Liver (tissue), 10 donors: ENCODE data around the gene PPIL3. TPM values are rescaled to one million over a fixed set of nuclear protein-coding genes. Genes with fewer than 3 reads are reported as not detected.

ENCODE experiments used
- DNase-seq: peaks from one replicate; pipeline ENCODE4 v3.0.0-alpha.2; 2017; ENCODE audit warnings: low spot score
- H3K27ac ChIP-seq, 2 donors: one replicate each; pipeline ENCODE4 v1.7.0; 2013; ENCODE audit warnings: inconsistent platforms in 2 of 2, low read length in 2 of 2, control low read depth in 1 of 2, low read depth in 1 of 2, mild to moderate bottlenecking in 1 of 2
- H3K27me3 ChIP-seq, 4 donors: one replicate each; pipeline versions ENCODE4 v1.6.1 to v1.7.0; 2013; ENCODE audit warnings: low read length in 3 of 4, inconsistent platforms in 1 of 4, mild to moderate bottlenecking in 1 of 4, moderate library complexity in 1 of 4; ENCODE audit not compliant: control insufficient read depth in 4 of 4, insufficient read depth in 4 of 4
- H3K36me3 ChIP-seq, 4 donors: one replicate each; pipeline versions ENCODE4 v1.6.1 to v1.7.0; 2013; ENCODE audit warnings: low read length in 3 of 4, mild to moderate bottlenecking in 3 of 4, low read depth in 1 of 4, moderate library complexity in 1 of 4; ENCODE audit not compliant: control insufficient read depth in 4 of 4, insufficient read depth in 3 of 4
- H3K4me1 ChIP-seq, 4 donors: one replicate each; pipeline versions ENCODE4 v1.6.1 to v1.7.0; 2013; ENCODE audit warnings: low read length in 3 of 4, mild to moderate bottlenecking in 3 of 4, moderate library complexity in 1 of 4; ENCODE audit not compliant: control insufficient read depth in 4 of 4, insufficient read depth in 4 of 4
- H3K4me3 ChIP-seq, 3 donors: one replicate each; pipeline versions ENCODE4 v1.6.1 to v1.7.0; 2013; ENCODE audit warnings: low read length in 3 of 3, control low read depth in 1 of 3, low read depth in 1 of 3, mild to moderate bottlenecking in 1 of 3
- H3K9ac ChIP-seq, 2 donors: one replicate each; pipeline ENCODE4 v1.7.0; 2013; ENCODE audit warnings: low read length in 2 of 2, mild to moderate bottlenecking in 2 of 2, moderate library complexity in 2 of 2, control low read depth in 1 of 2, low read depth in 1 of 2
- H3K9me3 ChIP-seq, 4 donors: one replicate each; pipeline versions ENCODE4 v1.6.1 to v1.7.0; 2013; ENCODE audit warnings: low read length in 3 of 4; ENCODE audit not compliant: control insufficient read depth in 4 of 4
- EGR1 ChIP-seq, 2 donors: IDR thresholded peaks; 2 replicates each; pipeline ENCODE4 v1.6.1; 2016 to 2018; ENCODE audit warnings: antibody characterized with exemption in 2 of 2, low read depth in 2 of 2
- FOXA1 ChIP-seq: IDR thresholded peaks from 2 replicates; pipeline ENCODE4 v1.6.1; 2016; ENCODE audit warnings: antibody characterized with exemption
- FOXA2 ChIP-seq: IDR thresholded peaks from 2 replicates; pipeline ENCODE4 v1.6.1; 2016; ENCODE audit warnings: antibody characterized with exemption
- HNF4A ChIP-seq, 2 donors: conservative IDR thresholded peaks; 2 replicates each; pipeline ENCODE4 v1.6.1; 2016; ENCODE audit warnings: antibody characterized with exemption in 2 of 2, mild to moderate bottlenecking in 2 of 2
- HNF4G ChIP-seq: IDR thresholded peaks from 2 replicates; pipeline ENCODE4 v1.6.1; 2016; ENCODE audit warnings: antibody characterized with exemption
- JUND ChIP-seq, 2 donors: IDR thresholded peaks; 2 replicates each; pipeline ENCODE4 v1.6.1; 2016; ENCODE audit warnings: antibody characterized with exemption in 2 of 2
- NR2F2 ChIP-seq: IDR thresholded peaks from 2 replicates; pipeline ENCODE4 v1.6.1; 2016; ENCODE audit warnings: antibody characterized with exemption
- RAD21 ChIP-seq, 2 donors: IDR thresholded peaks; 2 replicates each; pipeline ENCODE4 v1.6.1; 2016; ENCODE audit warnings: antibody characterized with exemption in 2 of 2, mild to moderate bottlenecking in 2 of 2
- RXRA ChIP-seq, 2 donors: IDR thresholded peaks; 2 replicates each; pipeline ENCODE4 v1.6.1; 2017 to 2018; ENCODE audit warnings: antibody characterized with exemption in 2 of 2, mild to moderate bottlenecking in 1 of 2
- SP1 ChIP-seq: IDR thresholded peaks from 2 replicates; pipeline ENCODE4 v1.6.1; 2018; ENCODE audit warnings: antibody characterized with exemption, mild to moderate bottlenecking
- TAF1 ChIP-seq: conservative IDR thresholded peaks from 2 replicates; pipeline ENCODE4 v1.6.1; 2016; ENCODE audit warnings: antibody characterized with exemption, mild to moderate bottlenecking
- YY1 ChIP-seq: IDR thresholded peaks from 2 replicates; pipeline ENCODE4 v1.6.1; 2016; ENCODE audit warnings: antibody characterized with exemption, mild to moderate bottlenecking
- WGBS: extraction: QIAGEN DNeasy Blood & Tissue Kit; methylation state at CpG from one replicate; pipeline ENCODE4 v1.1.7; 2013; 5-methylcytosine and 5-hydroxymethylcytosine counted together
- polyA plus RNA-seq, 2 donors: library from polyadenylated mRNA; stranded (reverse) in 1 of 2; unstranded in 1 of 2; fragments of 200-250 nt in 1 of 2; fragments of >200 nt in 1 of 2; fragmentation: Nextera tagmentation in 1 of 2; extraction: Ambion mirVana in 1 of 2; gene quantifications; one replicate each; pipeline versions ENCODE4 v1.2.1 to v1.2.3, GENCODE V29; 2013 to 2015
- small RNA-seq: library from RNA; depleted of rRNA; stranded (forward); fragments of <200 nt; gene quantifications from one replicate; pipeline ENCODE3, GENCODE V24; 2014
- total RNA-seq, 2 donors: library from RNA; depleted of rRNA; stranded (reverse); fragments of >200 nt; gene quantifications; one replicate each; pipeline ENCODE4 v1.2.3, GENCODE V29; 2014
- TF ChIP-seq, protein P1 (sequence below): IDR thresholded peaks from 2 replicates; pipeline ENCODE4 v1.6.1; 2016; ENCODE audit warnings: antibody characterized with exemption
- TF ChIP-seq, protein P2 (sequence below): IDR thresholded peaks from 2 replicates; pipeline ENCODE4 v1.6.1; 2016; ENCODE audit warnings: antibody characterized with exemption
- TF ChIP-seq, protein P3 (sequence below): IDR thresholded peaks from 2 replicates; pipeline ENCODE4 v1.6.1; 2016; ENCODE audit warnings: antibody characterized with exemption
- TF ChIP-seq, protein P4 (sequence below): fragments of 150-350 bp; IDR thresholded peaks from 2 replicates; pipeline ENCODE4 v1.5.1; 2017; ENCODE audit warnings: improper control_type of control experiment, low read depth, low read length; ENCODE audit not compliant: missing input control
- donor health status: healthy.
- donor health status: healthy.
- donor health status: healthy.
- donor health status: healthy.
- donor health status: healthy.

Gene PPIL3
- total and polyA plus RNA-seq, 4 donors = 8.6 to 35.4 (median 19.9) TPM

DNA sequence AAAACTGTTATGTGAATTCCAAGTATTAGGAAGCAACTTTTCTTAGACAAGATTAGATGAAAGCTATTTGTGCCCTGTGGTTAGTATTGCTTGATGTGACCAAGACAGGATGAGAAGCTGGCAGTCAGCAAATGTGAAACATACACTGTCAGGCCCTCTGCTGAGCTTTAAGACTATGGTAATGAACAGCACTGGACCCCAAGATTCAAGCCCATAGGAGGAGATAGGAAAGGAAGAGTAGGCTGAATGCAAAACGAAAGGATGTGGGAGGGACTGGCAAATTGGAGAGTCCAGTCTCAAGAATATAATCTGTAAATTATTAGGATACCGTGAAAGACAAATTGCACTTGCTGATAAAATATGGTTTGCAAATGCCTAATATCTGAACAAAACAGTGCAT, 60.8 kb downstream of the PPIL3 start:
- H3K4me3 ChIP-seq = no peak overlapping the region
- peaks cover 0 to 8% (median 2%) of the 10 kb centered on the region in 4 donors for H3K36me3 ChIP-seq
- TF ChIP-seq NR2F2 (no peak), RAD21 (IDR thresholded peaks at IDR 0.05) (no peak), FOXA1 (no peak), RXRA (IDR thresholded peaks at IDR 0.05) (no peak), TAF1 (no peak), EGR1 (IDR thresholded peaks at IDR 0.05; ENCODE audit: low read depth in 2 of 2) (no peak), SP1 (no peak), YY1 (no peak)
- TF ChIP-seq, protein P1, sequence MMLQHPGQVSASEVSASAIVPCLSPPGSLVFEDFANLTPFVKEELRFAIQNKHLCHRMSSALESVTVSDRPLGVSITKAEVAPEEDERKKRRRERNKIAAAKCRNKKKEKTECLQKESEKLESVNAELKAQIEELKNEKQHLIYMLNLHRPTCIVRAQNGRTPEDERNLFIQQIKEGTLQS = no peak
- TF ChIP-seq, protein P2, sequence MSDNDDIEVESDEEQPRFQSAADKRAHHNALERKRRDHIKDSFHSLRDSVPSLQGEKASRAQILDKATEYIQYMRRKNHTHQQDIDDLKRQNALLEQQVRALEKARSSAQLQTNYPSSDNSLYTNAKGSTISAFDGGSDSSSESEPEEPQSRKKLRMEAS = no peak
- DNase-seq = no peak
- no peaks in the 10 kb centered on the region for H3K4me1 ChIP-seq
- H3K9me3 ChIP-seq = no peaks in the 10 kb centered on the region
- WGBS = 86% methylated on average over 2 of the region's 2 CpGs
- H3K27me3 ChIP-seq = no peaks in the 10 kb centered on the region
- no peak overlapping the region for H3K27ac ChIP-seq
- H3K9ac ChIP-seq = no peak overlapping the region

DNA sequence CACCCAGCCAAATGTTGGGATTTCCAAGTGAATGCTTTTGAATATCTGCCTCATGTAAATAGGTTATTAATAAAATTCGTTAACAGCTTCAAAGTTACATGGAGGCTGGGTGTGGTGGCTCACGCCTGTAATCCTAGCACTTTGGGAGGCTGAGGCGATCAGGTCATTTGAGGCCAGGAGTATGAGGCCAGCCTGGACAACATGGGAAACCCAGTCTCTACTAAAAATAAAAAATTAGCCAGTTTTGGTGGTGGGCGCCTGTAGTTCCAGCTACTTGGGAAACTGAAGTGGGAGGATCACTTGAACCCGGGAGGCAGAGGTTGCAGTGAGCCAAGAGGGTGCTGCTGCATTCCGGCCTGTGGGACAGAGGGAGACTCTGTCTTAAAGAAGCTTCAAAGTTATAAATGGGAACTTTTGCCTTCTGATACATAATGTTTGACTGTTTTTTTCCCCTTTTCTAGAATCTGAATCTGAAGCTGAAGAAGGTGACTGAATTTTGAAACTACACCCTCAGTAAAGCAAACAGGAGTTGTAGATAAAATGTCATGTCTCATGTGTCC, 67.1 kb downstream of the PPIL3 start:
- 95% methylated on average over 6 of the region's 6 CpGs for WGBS
- Histone ChIP-seq H3K9me3 (no peaks in the 10 kb centered on the region), H3K4me3 (no peak overlapping the region), H3K27me3 (no peaks in the 10 kb centered on the region), H3K27ac (no peak overlapping the region), H3K4me1 (no peaks in the 10 kb centered on the region), H3K9ac (no peak overlapping the region), H3K36me3 (peaks cover 7 to 55% (median 53%) of the 10 kb centered on the region in 4 donors)
- DNase-seq = no peak
- TF ChIP-seq, protein P3, sequence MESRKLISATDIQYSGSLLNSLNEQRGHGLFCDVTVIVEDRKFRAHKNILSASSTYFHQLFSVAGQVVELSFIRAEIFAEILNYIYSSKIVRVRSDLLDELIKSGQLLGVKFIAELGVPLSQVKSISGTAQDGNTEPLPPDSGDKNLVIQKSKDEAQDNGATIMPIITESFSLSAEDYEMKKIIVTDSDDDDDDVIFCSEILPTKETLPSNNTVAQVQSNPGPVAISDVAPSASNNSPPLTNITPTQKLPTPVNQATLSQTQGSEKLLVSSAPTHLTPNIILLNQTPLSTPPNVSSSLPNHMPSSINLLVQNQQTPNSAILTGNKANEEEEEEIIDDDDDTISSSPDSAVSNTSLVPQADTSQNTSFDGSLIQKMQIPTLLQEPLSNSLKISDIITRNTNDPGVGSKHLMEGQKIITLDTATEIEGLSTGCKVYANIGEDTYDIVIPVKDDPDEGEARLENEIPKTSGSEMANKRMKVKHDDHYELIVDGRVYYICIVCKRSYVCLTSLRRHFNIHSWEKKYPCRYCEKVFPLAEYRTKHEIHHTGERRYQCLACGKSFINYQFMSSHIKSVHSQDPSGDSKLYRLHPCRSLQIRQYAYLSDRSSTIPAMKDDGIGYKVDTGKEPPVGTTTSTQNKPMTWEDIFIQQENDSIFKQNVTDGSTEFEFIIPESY = no peak
- TF ChIP-seq, protein P4, sequence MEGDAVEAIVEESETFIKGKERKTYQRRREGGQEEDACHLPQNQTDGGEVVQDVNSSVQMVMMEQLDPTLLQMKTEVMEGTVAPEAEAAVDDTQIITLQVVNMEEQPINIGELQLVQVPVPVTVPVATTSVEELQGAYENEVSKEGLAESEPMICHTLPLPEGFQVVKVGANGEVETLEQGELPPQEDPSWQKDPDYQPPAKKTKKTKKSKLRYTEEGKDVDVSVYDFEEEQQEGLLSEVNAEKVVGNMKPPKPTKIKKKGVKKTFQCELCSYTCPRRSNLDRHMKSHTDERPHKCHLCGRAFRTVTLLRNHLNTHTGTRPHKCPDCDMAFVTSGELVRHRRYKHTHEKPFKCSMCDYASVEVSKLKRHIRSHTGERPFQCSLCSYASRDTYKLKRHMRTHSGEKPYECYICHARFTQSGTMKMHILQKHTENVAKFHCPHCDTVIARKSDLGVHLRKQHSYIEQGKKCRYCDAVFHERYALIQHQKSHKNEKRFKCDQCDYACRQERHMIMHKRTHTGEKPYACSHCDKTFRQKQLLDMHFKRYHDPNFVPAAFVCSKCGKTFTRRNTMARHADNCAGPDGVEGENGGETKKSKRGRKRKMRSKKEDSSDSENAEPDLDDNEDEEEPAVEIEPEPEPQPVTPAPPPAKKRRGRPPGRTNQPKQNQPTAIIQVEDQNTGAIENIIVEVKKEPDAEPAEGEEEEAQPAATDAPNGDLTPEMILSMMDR = no peak
- TF ChIP-seq RAD21 (IDR thresholded peaks at IDR 0.05) (no peak), NR2F2 (no peak), RXRA (IDR thresholded peaks at IDR 0.05) (no peak), TAF1 (no peak), SP1 (no peak), YY1 (no peak), JUND (IDR thresholded peaks at IDR 0.05) (no peak), HNF4A (conservative IDR thresholded peaks at IDR 0.05) (no peak), FOXA2 (no peak), FOXA1 (no peak), HNF4G (no peak)
- TF ChIP-seq, protein P1 = no peak
- TF ChIP-seq, protein P2 = no peak

Small RNA genes lying within 50 kb of the gene (small RNA-seq; reads per million reads assigned to genes)
- not detected for gene RF00019
- not detected for gene RNA5SP115
- gene RNU6-312P = not detected
- 0.07 reads per million for gene RNU6-31P
- gene RNU6-762P = not detected

Other genes starting within 250 kb of the PPIL3 start
- 100 to 1,000 TPM; 169 to 189 TPM for gene BZW1, start 77.2 kb downstream of the PPIL3 start, total RNA-seq
- 100 to 1,000 TPM in 1 of 2 donors, 10 to 100 TPM in 1; 63.0 to 154 TPM for gene BZW1, start 77.2 kb downstream of the PPIL3 start, polyA plus RNA-seq
- 10 to 100 TPM; 69.9 to 86.3 TPM for gene CLK1, start 24.4 kb downstream of the PPIL3 start, total RNA-seq
- gene CLK1, start 24.4 kb downstream of the PPIL3 start, polyA plus RNA-seq = 10 to 100 TPM; 21.2 to 53.7 TPM
- 10 to 100 TPM; 19.0 to 20.7 TPM for gene NIF3L1, start 294 bp upstream of the PPIL3 start, total RNA-seq
- gene NIF3L1, start 294 bp upstream of the PPIL3 start, polyA plus RNA-seq = 10 to 100 TPM; 13.2 to 14.0 TPM
- gene ORC2, start 74.6 kb upstream of the PPIL3 start, total RNA-seq = 10 to 100 TPM; 12.5 to 13.2 TPM
- 10 to 100 TPM in 1 of 2 donors, 1 to 10 TPM in 1; 2.0 to 10.7 TPM for gene ORC2, start 74.6 kb upstream of the PPIL3 start, polyA plus RNA-seq
- 10 to 100 TPM in 1 of 2 donors, 1 to 10 TPM in 1; 7.7 to 15.4 TPM for gene HYCC2, start 182.6 kb upstream of the PPIL3 start, total RNA-seq
- gene HYCC2, start 182.6 kb upstream of the PPIL3 start, polyA plus RNA-seq = 1 to 10 TPM; 1.5 to 3.9 TPM
- 10 to 100 TPM; 34.2 to 58.4 TPM for gene NDUFB3, start 182.9 kb upstream of the PPIL3 start, total RNA-seq
- 100 to 1,000 TPM in 1 of 2 donors, 10 to 100 TPM in 1; 48.1 to 177 TPM for gene NDUFB3, start 182.9 kb upstream of the PPIL3 start, polyA plus RNA-seq
- 100 to 1,000 TPM in 1 of 2 donors, 10 to 100 TPM in 1; 34.0 to 169 TPM for gene CFLAR, start 227.1 kb upstream of the PPIL3 start, total RNA-seq
- 10 to 100 TPM; 24.4 to 56.9 TPM for gene CFLAR, start 227.1 kb upstream of the PPIL3 start, polyA plus RNA-seq